ENCODE data around the gene WNT7A. TPM values are rescaled to one million over a fixed set of nuclear protein-coding genes. Genes with fewer than 3 reads are reported as not detected.
"Not testable (repeated sequence)": the region's sequence is repeated elsewhere in the genome, so short reads cannot be mapped to it uniquely, and the experiment has no call there.

WNT7A gene
- total RNA-seq, 2 donors from 2014 or later: 0.58 TPM; not detected in 1

DNA sequence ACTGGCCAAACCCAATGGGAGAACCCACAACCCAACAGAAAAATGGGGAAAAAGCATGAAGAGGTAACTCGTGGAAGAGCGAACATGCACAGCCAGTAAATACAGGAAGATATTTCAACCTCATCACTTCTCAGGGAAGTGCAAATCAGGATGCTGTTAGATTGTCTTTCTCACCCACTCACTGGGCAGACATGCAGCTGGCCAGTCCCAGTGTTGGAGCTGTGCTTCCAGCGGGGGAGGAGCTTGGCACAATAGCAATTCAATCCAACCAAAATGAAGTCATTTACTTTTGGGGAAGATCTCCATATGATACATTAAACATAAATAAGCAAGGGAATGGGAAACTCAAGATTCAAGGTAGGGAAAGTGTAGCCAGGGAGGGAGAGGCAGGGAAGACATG, 12.1 kb downstream of the WNT7A start:
- ATAC-seq (replicated peaks in 1 of 2) (no peak), DNase-seq (no peak)
- H3K36me3 Mint-ChIP-seq (ENCODE audit: insufficient read depth in 2 of 2): no peaks in the 10 kb centered on the region
- no peak overlapping the region for H3K4me3 Mint-ChIP-seq
- no peaks in the 10 kb centered on the region for H3K27me3 Mint-ChIP-seq (ENCODE audit: low read depth)
- H3K4me1 Mint-ChIP-seq (ENCODE audit: low read depth): peaks cover 44% of the 10 kb centered on the region
- no peak overlapping the region for H3K27ac Mint-ChIP-seq
- H3K9me3 Mint-ChIP-seq: no peaks in the 10 kb centered on the region

DNA sequence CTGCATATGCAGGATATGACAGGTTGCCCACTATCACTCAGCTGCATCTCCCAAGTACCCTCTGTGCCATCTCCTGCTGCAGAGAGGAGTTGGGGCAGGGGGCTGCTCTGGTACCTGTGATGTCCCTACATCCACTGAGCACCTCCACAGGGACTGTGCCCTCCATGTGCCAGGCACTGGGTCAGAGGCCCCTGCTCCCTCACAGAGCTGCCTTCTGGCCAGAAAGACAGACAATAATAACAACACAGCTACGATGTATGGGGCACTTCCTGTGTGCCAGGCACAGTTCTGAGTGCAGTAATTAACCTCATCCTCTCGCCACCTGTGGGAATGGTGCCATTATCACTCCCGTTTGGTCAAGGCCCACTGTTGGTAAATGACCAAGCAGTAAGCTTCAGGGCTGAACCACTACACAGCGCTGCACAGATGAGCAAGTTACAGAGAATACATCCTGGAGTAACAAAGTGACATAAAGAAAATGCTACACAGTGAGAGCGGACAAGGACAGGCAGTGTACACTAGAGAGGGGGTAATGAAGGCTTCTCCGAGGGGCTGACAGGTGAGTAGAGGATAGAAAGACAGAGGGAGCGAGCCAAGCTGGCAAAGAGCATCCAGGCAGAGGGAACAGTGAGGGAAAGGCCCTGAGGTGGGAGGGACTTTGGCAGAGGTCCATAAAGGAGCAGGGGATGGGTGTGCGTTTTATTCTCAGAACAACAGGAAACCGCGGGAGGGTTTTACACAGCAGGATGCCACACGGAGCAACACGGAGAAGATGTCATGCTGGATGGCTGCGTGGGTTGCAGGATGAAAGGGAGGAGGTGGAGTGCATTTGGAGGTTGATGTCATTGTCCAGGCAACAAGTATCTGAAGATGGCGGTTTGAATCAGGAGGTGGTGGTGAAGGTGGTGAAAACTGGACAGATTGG, 13.6 kb downstream of the WNT7A start:
- H3K27me3 Mint-ChIP-seq (ENCODE audit: low read depth): no peaks in the 10 kb centered on the region
- peak overlapping the region; percentile 16 for H3K27ac Mint-ChIP-seq
- peak overlapping the region; percentile 43 to 77 for H3K4me3 Mint-ChIP-seq
- DNase-seq (peak; percentile 63 to 65), ATAC-seq (replicated peaks in 1 of 2) (peak; percentile 82 to 85)
- H3K4me1 Mint-ChIP-seq (ENCODE audit: low read depth): peaks cover 44% of the 10 kb centered on the region
- H3K9me3 Mint-ChIP-seq: no peaks in the 10 kb centered on the region
- H3K36me3 Mint-ChIP-seq (ENCODE audit: insufficient read depth in 2 of 2): no peaks in the 10 kb centered on the region

DNA sequence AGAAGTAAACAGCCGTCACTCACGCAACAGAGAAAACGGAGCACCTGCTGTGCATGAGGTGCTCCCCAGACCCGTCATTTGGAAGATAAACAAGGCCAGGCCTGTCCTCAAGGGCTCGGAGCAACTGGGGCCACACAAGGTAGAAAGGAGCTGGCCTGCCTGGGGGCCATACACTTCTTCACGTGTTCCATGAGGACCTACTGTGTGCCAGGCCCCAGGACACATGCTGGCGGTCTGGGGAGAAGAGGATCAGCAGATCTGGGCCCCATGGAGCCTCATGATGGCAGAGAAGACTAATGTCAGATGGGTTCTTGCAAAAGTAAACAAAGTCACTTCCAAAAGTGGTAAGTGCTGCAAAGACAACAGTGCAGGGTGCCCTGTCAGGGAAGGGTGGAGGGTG, 14.3 kb downstream of the WNT7A start:
- Mint-ChIP-seq H3K27ac (no peak overlapping the region), H3K9me3 (no peaks in the 10 kb centered on the region), H3K4me3 (peak overlapping the region in 1 of 2 donors; percentile 15), H3K27me3 (ENCODE audit: low read depth) (no peaks in the 10 kb centered on the region), H3K36me3 (ENCODE audit: insufficient read depth in 2 of 2) (no peaks in the 10 kb centered on the region), H3K4me1 (ENCODE audit: low read depth) (peaks cover 44% of the 10 kb centered on the region)
- ATAC-seq (replicated peaks in 1 of 2): no peak
- no peak for DNase-seq

DNA sequence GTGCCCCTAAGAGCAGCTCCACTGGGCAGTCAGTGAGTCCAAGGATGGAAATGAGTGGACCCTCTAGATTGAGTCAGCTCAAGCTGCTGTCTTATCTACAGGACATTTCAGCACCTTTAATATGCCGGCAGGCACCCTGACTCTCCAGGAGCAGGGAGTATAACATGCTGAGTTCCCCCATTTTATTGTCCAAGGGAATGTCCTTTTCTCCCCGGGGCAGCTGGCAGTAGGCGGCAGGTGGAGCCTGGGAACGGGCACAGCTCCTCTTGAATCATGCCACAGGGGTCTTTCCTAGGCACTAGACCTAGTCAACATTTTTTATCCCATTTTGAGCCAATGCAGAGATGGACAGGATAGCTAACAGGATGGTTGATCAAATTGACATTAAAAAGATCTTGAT, 14.8 kb downstream of the WNT7A start:
- no peaks in the 10 kb centered on the region for H3K9me3 Mint-ChIP-seq
- ATAC-seq (replicated peaks in 1 of 2) (no peak), DNase-seq (no peak)
- H3K27me3 Mint-ChIP-seq (ENCODE audit: low read depth): no peaks in the 10 kb centered on the region
- no peak overlapping the region for H3K27ac Mint-ChIP-seq
- peak overlapping the region in 1 of 2 donors; percentile 15 for H3K4me3 Mint-ChIP-seq
- H3K4me1 Mint-ChIP-seq (ENCODE audit: low read depth): peaks cover 44% of the 10 kb centered on the region
- H3K36me3 Mint-ChIP-seq (ENCODE audit: insufficient read depth in 2 of 2): no peaks in the 10 kb centered on the region

DNA sequence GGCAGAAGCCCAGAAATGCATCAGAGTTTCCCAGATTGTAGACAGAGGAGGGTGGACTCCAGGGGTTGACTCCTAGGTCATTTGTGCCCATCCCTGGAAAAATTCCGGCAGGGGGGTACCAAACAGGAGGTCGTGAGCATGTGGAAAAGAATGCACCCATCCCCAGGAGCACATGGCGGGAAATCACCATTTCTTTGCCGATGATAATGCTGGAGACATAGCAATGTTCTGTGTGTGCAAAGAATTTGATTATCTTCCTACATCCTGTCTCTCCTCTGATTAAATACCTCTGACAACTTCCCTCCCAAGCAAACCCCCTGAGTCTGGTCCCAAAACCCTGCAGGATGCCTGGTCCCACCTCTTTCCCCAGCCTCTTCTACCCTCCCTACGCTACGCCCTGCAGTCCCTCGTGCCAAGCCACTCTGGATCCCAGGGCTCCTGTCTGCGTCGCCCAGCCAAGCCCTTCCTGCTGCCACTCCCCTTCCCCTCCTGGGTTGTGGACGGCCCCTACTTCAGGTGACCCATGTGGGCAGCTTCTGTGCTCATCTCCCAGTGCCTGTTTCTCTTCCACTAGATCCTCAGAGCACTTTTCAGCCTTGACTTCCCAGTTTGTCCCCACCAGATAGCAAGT, 15.8 kb downstream of the WNT7A start:
- H3K36me3 Mint-ChIP-seq (ENCODE audit: insufficient read depth in 2 of 2): no peaks in the 10 kb centered on the region
- H3K27ac Mint-ChIP-seq: no peak overlapping the region
- H3K9me3 Mint-ChIP-seq: no peaks in the 10 kb centered on the region
- peaks cover 37% of the 10 kb centered on the region for H3K4me1 Mint-ChIP-seq (ENCODE audit: low read depth)
- no peak for DNase-seq
- ATAC-seq (replicated peaks in 1 of 2): no peak
- no peak overlapping the region for H3K4me3 Mint-ChIP-seq
- H3K27me3 Mint-ChIP-seq (ENCODE audit: low read depth): no peaks in the 10 kb centered on the region

DNA sequence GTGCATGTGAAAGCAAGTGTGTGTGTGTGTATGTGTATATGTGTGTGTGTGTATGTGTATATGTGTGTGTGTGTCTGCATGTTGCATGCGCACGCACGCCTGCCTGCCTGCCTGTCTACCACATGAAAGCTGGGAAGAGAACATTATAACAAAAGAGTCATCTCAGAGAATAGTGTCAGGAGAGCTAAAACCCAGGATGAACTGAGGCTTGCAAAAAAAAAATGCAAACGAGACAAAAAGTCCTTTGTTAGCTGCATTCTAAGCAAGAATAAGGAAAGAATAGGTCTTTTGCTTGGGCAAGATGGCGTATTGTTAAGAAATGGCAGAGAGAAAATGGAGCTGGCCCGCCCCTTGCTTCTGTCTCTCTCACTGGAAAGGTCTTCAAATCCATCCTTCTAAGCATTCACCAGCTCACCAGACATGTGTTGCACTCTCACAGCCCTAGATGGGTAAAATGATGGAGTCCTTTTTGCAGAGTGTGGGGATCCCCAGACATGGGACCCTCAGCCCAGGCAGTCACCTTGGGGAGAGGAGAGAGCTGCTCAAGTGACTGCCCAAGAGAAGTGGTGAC, 16.4 kb downstream of the WNT7A start:
- DNase-seq: no peak
- Mint-ChIP-seq H3K36me3 (ENCODE audit: insufficient read depth in 2 of 2) (no peaks in the 10 kb centered on the region), H3K4me3 (no peak overlapping the region), H3K9me3 (no peaks in the 10 kb centered on the region), H3K27me3 (ENCODE audit: low read depth) (no peaks in the 10 kb centered on the region), H3K27ac (no peak overlapping the region), H3K4me1 (ENCODE audit: low read depth) (peaks cover 31% of the 10 kb centered on the region)
- ATAC-seq (replicated peaks in 1 of 2): no peak

DNA sequence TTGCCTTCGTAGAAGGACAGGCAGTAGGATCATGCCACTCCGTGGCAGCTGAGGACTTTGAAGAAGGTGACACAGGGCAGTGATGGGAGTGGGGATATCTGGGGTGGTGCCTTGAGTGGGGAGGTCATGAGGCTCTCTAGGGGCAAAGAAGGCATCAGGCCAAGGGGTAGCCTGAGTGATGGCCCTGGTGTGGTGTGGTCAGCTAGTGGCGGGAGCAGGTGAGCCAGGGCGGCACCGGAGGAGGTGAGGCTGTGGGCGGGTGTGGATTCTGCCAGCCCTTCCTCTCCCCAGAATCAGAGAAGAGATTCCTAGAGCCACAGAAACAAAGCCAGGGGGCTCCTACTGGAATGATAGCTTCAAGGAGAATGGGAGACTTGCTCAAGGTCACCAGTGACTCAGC, 18.4 kb downstream of the WNT7A start:
- DNase-seq (no peak), ATAC-seq (replicated peaks in 1 of 2) (no peak)
- no peak overlapping the region for H3K27ac Mint-ChIP-seq
- peaks cover 11% of the 10 kb centered on the region for H3K4me1 Mint-ChIP-seq (ENCODE audit: low read depth)
- no peaks in the 10 kb centered on the region for H3K27me3 Mint-ChIP-seq (ENCODE audit: low read depth)
- H3K4me3 Mint-ChIP-seq: no peak overlapping the region
- no peaks in the 10 kb centered on the region for H3K36me3 Mint-ChIP-seq (ENCODE audit: insufficient read depth in 2 of 2)
- no peaks in the 10 kb centered on the region for H3K9me3 Mint-ChIP-seq

DNA sequence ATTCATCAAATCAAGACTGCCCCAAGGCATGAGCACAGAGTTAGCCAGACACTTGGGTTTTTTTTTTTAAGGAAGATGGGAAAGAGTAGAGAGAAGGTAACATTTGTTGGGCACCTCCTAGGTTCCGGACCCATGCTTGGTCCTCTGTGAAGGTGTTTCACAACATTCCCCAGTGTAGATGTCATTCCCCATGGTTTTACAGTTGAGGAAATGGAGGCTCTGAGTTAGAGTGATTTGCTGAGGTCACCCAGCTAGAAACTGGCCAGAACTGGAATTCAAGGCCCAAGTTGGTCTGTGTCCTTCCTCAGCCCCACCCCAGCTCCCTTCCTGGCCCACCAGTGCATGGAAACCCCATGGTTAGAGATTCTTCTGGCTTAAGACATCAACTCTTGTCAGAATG, 19.9 kb downstream of the WNT7A start:
- Mint-ChIP-seq H3K27ac (no peak overlapping the region), H3K27me3 (ENCODE audit: low read depth) (no peaks in the 10 kb centered on the region), H3K4me1 (ENCODE audit: low read depth) (no peaks in the 10 kb centered on the region), H3K4me3 (no peak overlapping the region), H3K36me3 (ENCODE audit: insufficient read depth in 2 of 2) (no peaks in the 10 kb centered on the region), H3K9me3 (no peaks in the 10 kb centered on the region)
- ATAC-seq (replicated peaks in 1 of 2): no peak
- DNase-seq: no peak

DNA sequence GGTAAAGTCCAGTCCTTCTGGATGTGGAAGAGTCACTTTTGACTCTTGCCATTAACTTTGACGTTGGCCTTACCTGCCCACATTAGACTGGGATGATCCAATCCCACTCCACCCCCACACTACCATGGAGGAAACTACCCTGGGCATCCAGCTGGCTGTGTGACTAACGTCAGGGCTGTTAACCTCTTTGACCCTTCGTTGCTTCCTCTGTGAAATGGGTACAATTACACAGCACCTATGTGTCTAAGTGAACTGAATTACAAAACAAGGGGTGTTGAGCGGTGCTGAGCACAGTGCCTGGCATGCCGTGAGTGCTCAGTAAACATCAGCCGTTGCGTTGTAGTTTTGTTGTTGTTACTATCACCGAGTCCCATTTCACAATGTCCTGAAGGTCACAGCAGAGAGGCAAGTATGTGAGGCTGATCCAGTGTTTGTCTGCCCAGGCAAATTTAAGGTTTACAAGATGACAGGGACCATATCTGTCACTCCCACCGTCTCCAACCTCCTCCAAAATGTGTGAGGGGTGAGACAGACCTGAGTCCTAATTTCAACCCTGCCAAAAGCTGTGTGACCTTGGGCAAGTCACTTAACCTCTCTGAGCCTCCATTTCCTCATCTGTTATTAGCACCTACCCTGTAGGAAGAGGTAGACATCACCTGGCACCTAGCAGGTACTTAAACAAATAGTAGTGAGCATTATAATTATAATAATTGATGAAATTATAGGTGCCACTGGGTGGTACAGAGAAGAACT, 20.9 kb downstream of the WNT7A start:
- Mint-ChIP-seq H3K4me1 (ENCODE audit: low read depth) (peaks cover under 1% of the 10 kb centered on the region), H3K4me3 (no peak overlapping the region), H3K36me3 (ENCODE audit: insufficient read depth in 2 of 2) (no peaks in the 10 kb centered on the region), H3K27me3 (ENCODE audit: low read depth) (no peaks in the 10 kb centered on the region), H3K27ac (no peak overlapping the region), H3K9me3 (no peaks in the 10 kb centered on the region)
- no peak for DNase-seq
- no peak for ATAC-seq (replicated peaks in 1 of 2)

DNA sequence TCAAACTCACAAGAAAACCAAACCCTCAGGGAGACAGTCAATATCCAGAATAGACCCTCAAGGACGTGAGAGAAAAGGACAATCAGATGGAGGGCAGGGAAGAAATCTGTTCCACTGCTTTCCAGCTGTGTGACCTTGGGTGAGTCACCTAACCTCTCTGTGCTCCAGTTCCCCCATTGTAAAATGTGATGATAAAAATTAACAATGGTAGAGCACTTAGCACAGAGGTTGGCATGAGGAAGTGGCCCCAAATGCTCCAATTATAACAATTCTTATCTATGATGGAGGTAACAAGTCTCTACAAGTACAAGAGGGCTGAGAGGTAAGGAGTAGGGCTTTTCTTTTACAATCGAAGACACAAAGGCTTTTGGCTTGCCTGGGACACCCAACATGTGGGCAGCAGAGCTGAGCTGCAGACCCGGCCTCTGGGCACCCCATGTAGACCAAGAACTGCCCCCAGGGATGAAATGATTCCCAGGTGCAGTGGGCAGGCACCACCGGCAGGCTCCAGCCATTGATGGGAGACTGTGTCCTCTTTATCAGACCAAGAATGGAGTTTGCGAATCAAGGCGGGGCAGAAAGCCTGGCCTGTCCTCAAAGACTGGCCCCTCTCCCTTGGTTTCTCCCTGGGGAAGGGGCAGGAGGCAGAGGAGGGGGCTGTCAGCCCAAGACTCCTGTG, 22.0 kb downstream of the WNT7A start:
- no peak overlapping the region for H3K27ac Mint-ChIP-seq
- H3K36me3 Mint-ChIP-seq (ENCODE audit: insufficient read depth in 2 of 2): no peaks in the 10 kb centered on the region
- no peaks in the 10 kb centered on the region for H3K9me3 Mint-ChIP-seq
- no peak overlapping the region for H3K4me3 Mint-ChIP-seq
- DNase-seq (no peak), ATAC-seq (replicated peaks in 1 of 2) (no peak)
- peaks cover 12% of the 10 kb centered on the region for H3K4me1 Mint-ChIP-seq (ENCODE audit: low read depth)
- H3K27me3 Mint-ChIP-seq (ENCODE audit: low read depth): no peaks in the 10 kb centered on the region

DNA sequence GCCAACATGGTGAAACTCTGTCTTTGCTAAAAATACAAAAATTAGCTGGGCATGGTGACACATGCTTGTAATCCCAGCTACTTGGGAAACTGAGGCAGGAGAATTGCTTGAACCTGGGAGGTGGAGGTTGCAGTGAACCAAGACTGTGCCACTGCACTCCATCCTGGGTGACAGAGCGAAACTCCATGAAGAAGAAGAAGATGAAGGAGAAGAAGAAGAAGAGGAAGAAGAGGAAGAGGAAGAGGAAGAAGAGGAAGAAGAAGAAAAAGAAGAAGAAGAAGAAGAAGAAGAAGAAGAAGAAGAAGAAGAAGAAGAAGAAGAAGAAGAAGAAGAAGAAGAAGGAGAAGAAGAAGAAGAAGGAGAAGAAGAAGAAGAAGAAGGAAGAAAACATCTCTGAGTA, 23.2 kb downstream of the WNT7A start:
- H3K4me1 Mint-ChIP-seq (ENCODE audit: low read depth): peaks cover 14% of the 10 kb centered on the region
- not testable (repeated sequence) for H3K36me3 Mint-ChIP-seq (ENCODE audit: insufficient read depth in 2 of 2); H3K9me3 Mint-ChIP-seq; DNase-seq; H3K4me3 Mint-ChIP-seq; H3K27me3 Mint-ChIP-seq (ENCODE audit: low read depth); ATAC-seq (replicated peaks in 1 of 2); H3K27ac Mint-ChIP-seq

DNA sequence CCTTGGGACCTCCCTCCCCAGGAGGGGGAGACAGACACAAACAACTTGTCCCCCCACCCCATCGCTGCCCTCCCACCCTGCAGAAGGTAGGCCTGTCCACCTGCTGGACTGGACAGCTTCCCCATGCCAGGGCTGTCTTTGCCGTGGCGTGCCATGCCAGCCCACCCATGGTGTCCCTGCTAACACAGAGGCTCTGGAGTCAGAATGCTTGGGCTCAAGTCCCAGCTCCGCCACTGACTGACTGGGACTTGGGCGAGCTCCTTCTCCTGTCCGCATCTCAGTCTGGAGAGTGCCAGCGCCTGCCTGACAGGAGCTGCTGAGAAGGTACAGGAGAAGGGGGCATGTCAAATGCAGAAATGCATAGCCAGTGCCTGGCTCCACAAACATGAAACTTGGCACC, 23.9 kb downstream of the WNT7A start:
- Mint-ChIP-seq H3K27me3 (ENCODE audit: low read depth) (no peaks in the 10 kb centered on the region), H3K9me3 (no peaks in the 10 kb centered on the region), H3K27ac (no peak overlapping the region), H3K4me1 (ENCODE audit: low read depth) (peaks cover 14% of the 10 kb centered on the region), H3K36me3 (ENCODE audit: insufficient read depth in 2 of 2) (no peaks in the 10 kb centered on the region), H3K4me3 (no peak overlapping the region)
- ATAC-seq (replicated peaks in 1 of 2) (no peak), DNase-seq (no peak)

Data from activated T-cell treated with anti-CD3 and anti-CD28 coated beads, Interleukin-2, amount 50 U/mL, for 72 hours (primary cell).